Smooth muscle cell (in vitro differentiated cells): Measurements from ENCODE around the gene RCE1. TPM values are rescaled to one million over a fixed set of nuclear protein-coding genes. Genes with fewer than 3 reads are reported as not detected.

Source experiments
- DNase-seq: peaks from one replicate; lab custom pipeline; 2025; ENCODE audit not compliant: unreplicated experiment; lab: John Stamatoyannopoulos, UW
- H2AFZ ChIP-seq: fragments of 200-600 bp; sonication (generic); 2 replicates; pipeline ENCODE4 v1.6.0; 2016; ENCODE audit warnings: antibody characterized with exemption, low read depth, mild to moderate bottlenecking
- H3F3A ChIP-seq: fragments of 200-600 bp; sonication (generic); 2 replicates; pipeline ENCODE4 v1.6.0; 2017; ENCODE audit warnings: antibody characterized with exemption, low read depth
- H3K27ac ChIP-seq: fragments of 200-600 bp; sonication (generic); 2 replicates; pipeline ENCODE4 v1.5.1; 2016; ENCODE audit warnings: low read depth, mild to moderate bottlenecking
- H3K27me3 ChIP-seq: fragments of 200-600 bp; sonication (generic); 2 replicates; pipeline ENCODE4 v1.6.1; 2016; ENCODE audit warnings: low read depth, mild to moderate bottlenecking
- H3K36me3 ChIP-seq: fragments of 200-600 bp; sonication (generic); 2 replicates; pipeline ENCODE4 v1.5.1; 2016; ENCODE audit warnings: low read depth
- H3K4me1 ChIP-seq: fragments of 200-600 bp; sonication (generic); 2 replicates; pipeline ENCODE4 v1.5.1; 2016; ENCODE audit warnings: low read depth
- H3K4me2 ChIP-seq: fragments of 200-600 bp; sonication (generic); 2 replicates; pipeline ENCODE4 v1.6.0; 2016; ENCODE audit warnings: mild to moderate bottlenecking
- H3K4me3 ChIP-seq: fragments of 200-600 bp; sonication (generic); 2 replicates; pipeline ENCODE4 v1.5.1; 2016; ENCODE audit warnings: mild to moderate bottlenecking
- H3K79me2 ChIP-seq: fragments of 200-600 bp; sonication (generic); 2 replicates; pipeline ENCODE4 v1.6.0; 2016; ENCODE audit warnings: low read depth, mild to moderate bottlenecking
- H3K9ac ChIP-seq: fragments of 200-600 bp; sonication (generic); 2 replicates; pipeline ENCODE4 v1.6.0; 2016; ENCODE audit warnings: low read depth
- H3K9me3 ChIP-seq: fragments of 200-600 bp; sonication (generic); replicated peaks from 2 replicates; pipeline ENCODE4 v1.5.1; 2016; ENCODE audit warnings: low read depth
- H4K20me1 ChIP-seq: fragments of 200-600 bp; sonication (generic); 2 replicates; pipeline ENCODE4 v1.6.0; 2016; ENCODE audit warnings: low read depth
- WGBS: methylation state at CpG from one replicate; pipeline ENCODE4 v1.1.7; 2016; ENCODE audit warnings: low lambda C conversion rate; 5-methylcytosine and 5-hydroxymethylcytosine counted together
- polyA plus RNA-seq: library from polyadenylated mRNA; unstranded; fragments of >200 nt; fragmentation: Nextera tagmentation; extraction: Ambion mirVana; gene quantifications from 2 replicates; pipeline ENCODE4 v1.2.1, GENCODE V29; 2016
- total RNA-seq: library from RNA; depleted of rRNA; stranded (reverse); fragments of >200 nt; gene quantifications from 2 replicates; pipeline ENCODE4 v1.2.3, GENCODE V29; 2014
- TF ChIP-seq, protein P1 (sequence below): fragments of 200-600 bp; sonication (generic); IDR thresholded peaks from 2 replicates; pipeline ENCODE4 v1.5.1; 2017; ENCODE audit warnings: borderline replicate concordance, mild to moderate bottlenecking, antibody characterized with exemption; ENCODE audit not compliant: insufficient read depth, poor library complexity, severe bottlenecking

RCE1 gene
- total and polyA plus RNA-seq, 2 experiments from 2014 or later, result 25.2 to 33.5 TPM

- H3K36me3 ChIP-seq, result no peaks in the 10 kb centered on the region
- H3K79me2 ChIP-seq, result no peaks in the 10 kb centered on the region
- 82% methylated on average over 4 of the region's 4 CpGs for WGBS
- TF ChIP-seq, protein P1, sequence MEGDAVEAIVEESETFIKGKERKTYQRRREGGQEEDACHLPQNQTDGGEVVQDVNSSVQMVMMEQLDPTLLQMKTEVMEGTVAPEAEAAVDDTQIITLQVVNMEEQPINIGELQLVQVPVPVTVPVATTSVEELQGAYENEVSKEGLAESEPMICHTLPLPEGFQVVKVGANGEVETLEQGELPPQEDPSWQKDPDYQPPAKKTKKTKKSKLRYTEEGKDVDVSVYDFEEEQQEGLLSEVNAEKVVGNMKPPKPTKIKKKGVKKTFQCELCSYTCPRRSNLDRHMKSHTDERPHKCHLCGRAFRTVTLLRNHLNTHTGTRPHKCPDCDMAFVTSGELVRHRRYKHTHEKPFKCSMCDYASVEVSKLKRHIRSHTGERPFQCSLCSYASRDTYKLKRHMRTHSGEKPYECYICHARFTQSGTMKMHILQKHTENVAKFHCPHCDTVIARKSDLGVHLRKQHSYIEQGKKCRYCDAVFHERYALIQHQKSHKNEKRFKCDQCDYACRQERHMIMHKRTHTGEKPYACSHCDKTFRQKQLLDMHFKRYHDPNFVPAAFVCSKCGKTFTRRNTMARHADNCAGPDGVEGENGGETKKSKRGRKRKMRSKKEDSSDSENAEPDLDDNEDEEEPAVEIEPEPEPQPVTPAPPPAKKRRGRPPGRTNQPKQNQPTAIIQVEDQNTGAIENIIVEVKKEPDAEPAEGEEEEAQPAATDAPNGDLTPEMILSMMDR, result no peak
- no peaks in the 10 kb centered on the region for H3K9me3 ChIP-seq
- H3F3A ChIP-seq, result peaks cover 6% of the 10 kb centered on the region
- no peak overlapping the region for H3K4me3 ChIP-seq
- DNase-seq, result no peak
- no peak overlapping the region for H3K27ac ChIP-seq
- no peak overlapping the region for H3K9ac ChIP-seq
- no peak overlapping the region for H2AFZ ChIP-seq
- H3K4me1 ChIP-seq, result no peaks in the 10 kb centered on the region
- no peaks in the 10 kb centered on the region for H3K27me3 ChIP-seq
- H4K20me1 ChIP-seq, result no peaks in the 10 kb centered on the region
- H3K4me2 ChIP-seq, result no peak overlapping the region
These were observed 8.7 kb upstream of the RCE1 start for GRCh38 chr11:66834539-66834845.

- 92% methylated on average over 5 of the region's 5 CpGs for WGBS
- H3K36me3 ChIP-seq, result no peaks in the 10 kb centered on the region
These were observed 8.3 kb upstream of the RCE1 start for GRCh38 chr11:66834943-66835342.

GRCh38 chr11:66835768-66836405 is 7.4 kb upstream of the RCE1 start:
- DNase-seq, result no peak
- Histone ChIP-seq H3K36me3 (no peaks in the 10 kb centered on the region), H3K9me3 (no peaks in the 10 kb centered on the region), H3K79me2 (no peaks in the 10 kb centered on the region), H3K9ac (no peak overlapping the region), H3F3A (peaks cover 6% of the 10 kb centered on the region), H3K4me2 (no peak overlapping the region), H2AFZ (no peak overlapping the region), H3K27me3 (no peaks in the 10 kb centered on the region), H3K27ac (no peak overlapping the region), H4K20me1 (no peaks in the 10 kb centered on the region), H3K4me1 (no peaks in the 10 kb centered on the region), H3K4me3 (no peak overlapping the region)
- TF ChIP-seq, protein P1, result no peak
- 87% methylated on average over 12 of the region's 12 CpGs for WGBS

More at GRCh38 chr11:66834943-66835342, 8.3 kb upstream of the RCE1 start:
- no peak for DNase-seq
- no peaks in the 10 kb centered on the region for H3K9me3 ChIP-seq
- H3K4me2 ChIP-seq, result no peak overlapping the region
- TF ChIP-seq, protein P1, result no peak
- H3K4me1 ChIP-seq, result no peaks in the 10 kb centered on the region
- H4K20me1 ChIP-seq, result no peaks in the 10 kb centered on the region
- no peak overlapping the region for H3K9ac ChIP-seq
- H2AFZ ChIP-seq, result no peak overlapping the region
- H3K4me3 ChIP-seq, result no peak overlapping the region
- H3F3A ChIP-seq, result peaks cover 6% of the 10 kb centered on the region
- no peak overlapping the region for H3K27ac ChIP-seq
- H3K27me3 ChIP-seq, result no peaks in the 10 kb centered on the region
- H3K79me2 ChIP-seq, result no peaks in the 10 kb centered on the region

DNA sequence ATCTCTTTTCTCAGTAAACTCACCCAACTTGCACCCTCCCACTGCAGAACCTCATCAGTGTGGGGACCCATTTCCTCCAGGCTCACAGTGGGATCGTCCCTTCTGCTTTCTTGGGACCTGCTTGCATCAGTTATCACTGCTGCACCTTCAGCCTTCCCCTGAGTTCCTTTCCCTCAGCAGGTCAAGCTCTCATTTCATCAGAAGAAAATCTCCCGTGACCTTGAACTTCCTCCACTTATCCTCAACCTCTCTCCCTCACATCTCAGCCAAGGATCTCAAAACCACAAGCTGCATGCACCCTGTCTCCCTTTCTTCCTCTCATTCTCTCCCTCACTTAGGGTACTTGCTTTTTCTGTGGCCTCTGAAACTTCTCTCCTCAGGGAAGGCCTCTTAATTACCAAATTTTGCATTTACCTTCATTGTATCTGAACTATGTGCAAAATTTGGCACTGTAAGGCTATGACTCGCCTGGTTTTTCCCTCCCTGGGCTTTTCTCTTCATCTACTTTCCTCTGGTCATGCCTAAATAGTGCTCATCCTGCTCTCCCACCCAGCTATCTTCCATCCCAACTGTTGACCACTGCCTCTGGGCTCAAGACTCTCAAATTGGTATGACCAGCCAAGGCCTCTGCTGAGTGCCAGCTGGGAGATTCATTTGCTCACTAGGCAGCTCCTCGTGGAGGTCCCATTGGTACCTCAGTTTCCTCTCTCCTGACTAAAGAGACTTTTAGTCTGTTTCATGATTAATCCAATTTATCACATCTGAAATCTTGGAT is 2.7 kb upstream of the RCE1 start:
- DNase-seq, result no peak
- H4K20me1 ChIP-seq, result peaks cover 14% of the 10 kb centered on the region
- peaks cover 40% of the 10 kb centered on the region for H3K79me2 ChIP-seq
- no peaks in the 10 kb centered on the region for H3K36me3 ChIP-seq
- WGBS, result 95% methylated on average over 4 of the region's 4 CpGs
- TF ChIP-seq, protein P1, result no peak
- no peaks in the 10 kb centered on the region for H3K9me3 ChIP-seq
- H3K4me3 ChIP-seq, result no peak overlapping the region
- no peak overlapping the region for H3K27ac ChIP-seq
- no peak overlapping the region for H3K4me2 ChIP-seq
- H3K9ac ChIP-seq, result no peak overlapping the region
- peaks cover 4% of the 10 kb centered on the region for H3K4me1 ChIP-seq
- no peaks in the 10 kb centered on the region for H3K27me3 ChIP-seq
- H3F3A ChIP-seq, result peaks cover 4% of the 10 kb centered on the region
- H2AFZ ChIP-seq, result no peak overlapping the region
